SH-SY5Y (cell line): ENCODE measurements around the gene IMPACT.

Experiments used
- GATA2 ChIP-seq: IDR thresholded peaks from 2 replicates; pipeline ENCODE4 v1.6.1; 2011; ENCODE audit warnings: mild to moderate bottlenecking, low read depth, low read length
- GATA3 ChIP-seq: IDR thresholded peaks from 2 replicates; pipeline ENCODE4 v1.6.1; 2011; ENCODE audit warnings: low read depth, mild to moderate bottlenecking, low read length, moderate library complexity

DNA sequence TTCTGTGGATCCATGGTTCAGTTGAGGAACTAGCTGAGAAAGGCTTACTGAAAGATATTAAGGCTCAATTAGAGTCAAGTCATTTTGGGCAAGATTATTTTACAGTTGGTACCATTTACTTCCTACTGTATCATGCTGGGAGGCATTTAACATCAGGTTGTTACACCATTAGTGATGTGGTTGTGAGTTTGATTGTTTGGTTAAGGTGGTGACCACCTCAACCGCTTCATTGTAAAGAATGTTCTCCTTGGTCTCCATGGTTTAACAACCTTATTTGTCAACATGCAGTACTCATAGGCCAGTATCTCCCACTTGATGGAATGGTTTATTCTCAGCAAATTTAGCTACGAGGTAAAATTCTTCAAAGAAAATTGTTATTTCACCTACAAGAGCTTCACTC, 68.1 kb downstream of the IMPACT start:
- TF ChIP-seq GATA3: no peak
- no peak for TF ChIP-seq GATA2
